Neutrophil (primary cell): Measurements from ENCODE around the gene PDS5A.

Experiments
- H3K27ac ChIP-seq: fragments of 200-600 bp; sonication (generic); 2 replicates; pipeline ENCODE4 v1.5.1; 2016; ENCODE audit warnings: mild to moderate bottlenecking, moderate library complexity
- H3K27me3 ChIP-seq: fragments of 200-600 bp; sonication (generic); 2 replicates; pipeline ENCODE4 v1.6.0; 2016; ENCODE audit warnings: mild to moderate bottlenecking
- H3K36me3 ChIP-seq: fragments of 200-600 bp; sonication (generic); 2 replicates; pipeline ENCODE4 v1.5.1; 2017
- H3K4me1 ChIP-seq, 2 experiments: fragments of 200-600 bp in 1 of 2; sonication (generic) in 1 of 2; 1 replicate in 1 of 2; 2 replicates in 1 of 2; pipeline versions ENCODE4 v1.5.1 to v1.6.1; 2013 to 2016; ENCODE audit warnings: low read depth in 1 of 2, low read length in 1 of 2, mild to moderate bottlenecking in 1 of 2, moderate library complexity in 1 of 2; ENCODE audit not compliant: control insufficient read depth in 1 of 2, insufficient read depth in 1 of 2
- H3K4me3 ChIP-seq, 2 experiments: fragments of 200-600 bp in 1 of 2; sonication (generic) in 1 of 2; 1 replicate in 1 of 2; 2 replicates in 1 of 2; pipeline ENCODE4 v1.5.1; 2013 to 2016; ENCODE audit warnings: low read depth in 1 of 2, low read length in 1 of 2, mild to moderate bottlenecking in 1 of 2, moderate library complexity in 1 of 2
- H3K9me3 ChIP-seq: fragments of 200-600 bp; sonication (generic); 2 replicates; pipeline ENCODE4 v1.5.1; 2016
- CTCF ChIP-seq: fragments of 200-600 bp; sonication (generic); IDR thresholded peaks from 2 replicates; pipeline ENCODE4 v1.5.1; 2016; ENCODE audit warnings: antibody characterized with exemption

Gene PDS5A

GRCh38 chr4:39970671-39971640, 6.8 kb downstream of the PDS5A start:
- peaks cover 22% of the 10 kb centered on the region for H3K36me3 ChIP-seq

GRCh38 chr4:39963656-39964055, 14.1 kb downstream of the PDS5A start:
- Histone ChIP-seq H3K4me1 (no peaks in the 10 kb centered on the region), H3K9me3 (no peaks in the 10 kb centered on the region), H3K36me3 (no peaks in the 10 kb centered on the region), H3K27me3 (no peaks in the 10 kb centered on the region), H3K27ac (no peak overlapping the region), H3K4me3 (no peak overlapping the region)
- TF ChIP-seq CTCF, result no peak

More at GRCh38 chr4:39970671-39971640, 6.8 kb downstream of the PDS5A start:
- H3K9me3 ChIP-seq, result no peaks in the 10 kb centered on the region
- no peak for TF ChIP-seq CTCF
- H3K27me3 ChIP-seq, result no peaks in the 10 kb centered on the region
- no peak overlapping the region for H3K4me3 ChIP-seq
- peak overlapping the region; percentile 36 for H3K27ac ChIP-seq
- peaks cover 1 to 5% of the 10 kb centered on the region in 2 experiments for H3K4me1 ChIP-seq

GRCh38 chr4:39961311-39961877, 16.3 kb downstream of the PDS5A start:
- TF ChIP-seq CTCF, result no peak
- Histone ChIP-seq H3K4me3 (no peak overlapping the region), H3K4me1 (no peaks in the 10 kb centered on the region), H3K27ac (no peak overlapping the region), H3K27me3 (no peaks in the 10 kb centered on the region), H3K36me3 (no peaks in the 10 kb centered on the region), H3K9me3 (no peaks in the 10 kb centered on the region)

GRCh38 chr4:39950861-39951481, 26.7 kb downstream of the PDS5A start:
- Histone ChIP-seq H3K27ac (no peak overlapping the region), H3K9me3 (no peaks in the 10 kb centered on the region), H3K4me1 (peaks cover 9 to 13% of the 10 kb centered on the region in 2 experiments), H3K36me3 (no peaks in the 10 kb centered on the region), H3K27me3 (no peaks in the 10 kb centered on the region), H3K4me3 (no peak overlapping the region)
- no peak for TF ChIP-seq CTCF

- Histone ChIP-seq H3K4me1 (peaks cover 9 to 13% of the 10 kb centered on the region in 2 experiments), H3K36me3 (no peaks in the 10 kb centered on the region), H3K27me3 (no peaks in the 10 kb centered on the region), H3K27ac (no peak overlapping the region), H3K9me3 (no peaks in the 10 kb centered on the region), H3K4me3 (no peak overlapping the region)
- no peak for TF ChIP-seq CTCF
These were observed 29.7 kb downstream of the PDS5A start for GRCh38 chr4:39947963-39948362.
